Smooth muscle cell (in vitro differentiated cells): ENCODE results near the gene GASK1A. TPM values are rescaled to one million over a fixed set of nuclear protein-coding genes. Genes with fewer than 3 reads are reported as not detected.

Source experiments
- DNase-seq: peaks from one replicate; lab custom pipeline; 2025; ENCODE audit not compliant: unreplicated experiment; lab: John Stamatoyannopoulos, UW
- H2AFZ ChIP-seq: fragments of 200-600 bp; sonication (generic); 2 replicates; pipeline ENCODE4 v1.6.0; 2016; ENCODE audit warnings: antibody characterized with exemption, low read depth, mild to moderate bottlenecking
- H3F3A ChIP-seq: fragments of 200-600 bp; sonication (generic); 2 replicates; pipeline ENCODE4 v1.6.0; 2017; ENCODE audit warnings: antibody characterized with exemption, low read depth
- H3K27ac ChIP-seq: fragments of 200-600 bp; sonication (generic); 2 replicates; pipeline ENCODE4 v1.5.1; 2016; ENCODE audit warnings: low read depth, mild to moderate bottlenecking
- H3K27me3 ChIP-seq: fragments of 200-600 bp; sonication (generic); 2 replicates; pipeline ENCODE4 v1.6.1; 2016; ENCODE audit warnings: low read depth, mild to moderate bottlenecking
- H3K36me3 ChIP-seq: fragments of 200-600 bp; sonication (generic); 2 replicates; pipeline ENCODE4 v1.5.1; 2016; ENCODE audit warnings: low read depth
- H3K4me1 ChIP-seq: fragments of 200-600 bp; sonication (generic); 2 replicates; pipeline ENCODE4 v1.5.1; 2016; ENCODE audit warnings: low read depth
- H3K4me2 ChIP-seq: fragments of 200-600 bp; sonication (generic); 2 replicates; pipeline ENCODE4 v1.6.0; 2016; ENCODE audit warnings: mild to moderate bottlenecking
- H3K4me3 ChIP-seq: fragments of 200-600 bp; sonication (generic); 2 replicates; pipeline ENCODE4 v1.5.1; 2016; ENCODE audit warnings: mild to moderate bottlenecking
- H3K79me2 ChIP-seq: fragments of 200-600 bp; sonication (generic); 2 replicates; pipeline ENCODE4 v1.6.0; 2016; ENCODE audit warnings: low read depth, mild to moderate bottlenecking
- H3K9ac ChIP-seq: fragments of 200-600 bp; sonication (generic); 2 replicates; pipeline ENCODE4 v1.6.0; 2016; ENCODE audit warnings: low read depth
- H3K9me3 ChIP-seq: fragments of 200-600 bp; sonication (generic); replicated peaks from 2 replicates; pipeline ENCODE4 v1.5.1; 2016; ENCODE audit warnings: low read depth
- H4K20me1 ChIP-seq: fragments of 200-600 bp; sonication (generic); 2 replicates; pipeline ENCODE4 v1.6.0; 2016; ENCODE audit warnings: low read depth
- WGBS: methylation state at CpG from one replicate; pipeline ENCODE4 v1.1.7; 2016; ENCODE audit warnings: low lambda C conversion rate; 5-methylcytosine and 5-hydroxymethylcytosine counted together
- polyA plus RNA-seq: library from polyadenylated mRNA; unstranded; fragments of >200 nt; fragmentation: Nextera tagmentation; extraction: Ambion mirVana; gene quantifications from 2 replicates; pipeline ENCODE4 v1.2.1, GENCODE V29; 2016
- total RNA-seq: library from RNA; depleted of rRNA; stranded (reverse); fragments of >200 nt; gene quantifications from 2 replicates; pipeline ENCODE4 v1.2.3, GENCODE V29; 2014
- TF ChIP-seq, protein P1 (sequence below): fragments of 200-600 bp; sonication (generic); IDR thresholded peaks from 2 replicates; pipeline ENCODE4 v1.5.1; 2017; ENCODE audit warnings: borderline replicate concordance, mild to moderate bottlenecking, antibody characterized with exemption; ENCODE audit not compliant: insufficient read depth, poor library complexity, severe bottlenecking

The GASK1A gene
- total and polyA plus RNA-seq, 2 experiments from 2014 or later, result 0.76 TPM; not detected in 1

DNA sequence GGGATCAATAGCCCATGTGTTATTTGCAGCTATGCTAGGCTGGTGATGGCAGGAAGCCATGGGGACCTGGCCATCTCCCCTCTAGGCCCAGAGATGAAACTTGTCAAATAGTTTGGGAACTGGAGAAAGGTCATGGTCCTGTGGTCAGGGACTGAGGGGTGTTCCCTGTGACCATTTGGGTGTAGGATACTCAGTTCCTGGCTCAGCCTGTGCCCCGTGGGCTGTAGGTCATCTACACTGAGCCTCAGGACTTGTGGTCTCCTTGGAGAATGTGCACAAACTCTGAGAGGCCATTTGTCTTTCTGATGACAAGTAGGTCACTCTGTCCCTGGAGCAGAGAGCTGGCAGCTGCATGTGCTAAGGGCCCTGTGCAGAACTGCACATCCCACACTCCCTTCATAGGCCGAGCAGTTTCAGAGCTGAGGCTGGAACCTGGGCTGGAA, 17.5 kb downstream of the GASK1A start:
- H3K36me3 ChIP-seq, result no peaks in the 10 kb centered on the region
- 94% methylated on average over 2 of the region's 2 CpGs for WGBS
- H3F3A ChIP-seq, result no peaks in the 10 kb centered on the region
- H4K20me1 ChIP-seq, result no peaks in the 10 kb centered on the region
- no peak overlapping the region for H3K4me3 ChIP-seq
- H2AFZ ChIP-seq, result no peak overlapping the region
- no peak overlapping the region for H3K4me2 ChIP-seq
- peaks cover 1% of the 10 kb centered on the region for H3K4me1 ChIP-seq
- H3K9ac ChIP-seq, result no peak overlapping the region
- no peak for DNase-seq
- H3K27ac ChIP-seq, result no peak overlapping the region
- no peaks in the 10 kb centered on the region for H3K79me2 ChIP-seq
- H3K27me3 ChIP-seq, result no peaks in the 10 kb centered on the region
- TF ChIP-seq, protein P1, sequence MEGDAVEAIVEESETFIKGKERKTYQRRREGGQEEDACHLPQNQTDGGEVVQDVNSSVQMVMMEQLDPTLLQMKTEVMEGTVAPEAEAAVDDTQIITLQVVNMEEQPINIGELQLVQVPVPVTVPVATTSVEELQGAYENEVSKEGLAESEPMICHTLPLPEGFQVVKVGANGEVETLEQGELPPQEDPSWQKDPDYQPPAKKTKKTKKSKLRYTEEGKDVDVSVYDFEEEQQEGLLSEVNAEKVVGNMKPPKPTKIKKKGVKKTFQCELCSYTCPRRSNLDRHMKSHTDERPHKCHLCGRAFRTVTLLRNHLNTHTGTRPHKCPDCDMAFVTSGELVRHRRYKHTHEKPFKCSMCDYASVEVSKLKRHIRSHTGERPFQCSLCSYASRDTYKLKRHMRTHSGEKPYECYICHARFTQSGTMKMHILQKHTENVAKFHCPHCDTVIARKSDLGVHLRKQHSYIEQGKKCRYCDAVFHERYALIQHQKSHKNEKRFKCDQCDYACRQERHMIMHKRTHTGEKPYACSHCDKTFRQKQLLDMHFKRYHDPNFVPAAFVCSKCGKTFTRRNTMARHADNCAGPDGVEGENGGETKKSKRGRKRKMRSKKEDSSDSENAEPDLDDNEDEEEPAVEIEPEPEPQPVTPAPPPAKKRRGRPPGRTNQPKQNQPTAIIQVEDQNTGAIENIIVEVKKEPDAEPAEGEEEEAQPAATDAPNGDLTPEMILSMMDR, result no peak
- H3K9me3 ChIP-seq, result no peaks in the 10 kb centered on the region

DNA sequence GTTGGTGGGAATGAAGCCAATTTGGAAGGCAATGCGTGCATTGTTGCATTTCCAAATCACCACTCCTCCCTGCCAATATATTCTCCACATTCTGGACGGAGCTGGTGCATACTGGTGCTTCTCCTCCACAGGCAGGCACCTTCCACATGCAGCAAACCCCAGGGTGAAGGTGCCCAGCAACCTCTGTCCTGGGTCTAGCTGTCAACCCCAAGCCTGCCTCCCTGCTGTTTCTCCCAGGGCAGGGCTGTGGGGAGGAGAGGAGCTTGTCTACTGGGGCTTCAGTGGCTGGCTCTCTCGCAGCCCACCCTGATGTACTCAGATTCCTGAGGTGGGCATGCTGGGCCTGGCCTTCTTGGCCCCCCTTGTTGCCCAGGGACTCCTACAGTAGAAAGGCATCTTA, 20.1 kb downstream of the GASK1A start:
- 91% methylated on average over 3 of the region's 3 CpGs for WGBS
- H3K4me3 ChIP-seq, result no peak overlapping the region
- no peak overlapping the region for H3K4me2 ChIP-seq
- H3K27ac ChIP-seq, result no peak overlapping the region
- no peaks in the 10 kb centered on the region for H3F3A ChIP-seq
- DNase-seq, result no peak
- no peaks in the 10 kb centered on the region for H3K27me3 ChIP-seq
- H2AFZ ChIP-seq, result no peak overlapping the region
- H4K20me1 ChIP-seq, result no peaks in the 10 kb centered on the region
- H3K79me2 ChIP-seq, result no peaks in the 10 kb centered on the region
- TF ChIP-seq, protein P1, result no peak
- no peaks in the 10 kb centered on the region for H3K4me1 ChIP-seq
- H3K9me3 ChIP-seq, result no peaks in the 10 kb centered on the region
- no peaks in the 10 kb centered on the region for H3K36me3 ChIP-seq
- no peak overlapping the region for H3K9ac ChIP-seq

DNA sequence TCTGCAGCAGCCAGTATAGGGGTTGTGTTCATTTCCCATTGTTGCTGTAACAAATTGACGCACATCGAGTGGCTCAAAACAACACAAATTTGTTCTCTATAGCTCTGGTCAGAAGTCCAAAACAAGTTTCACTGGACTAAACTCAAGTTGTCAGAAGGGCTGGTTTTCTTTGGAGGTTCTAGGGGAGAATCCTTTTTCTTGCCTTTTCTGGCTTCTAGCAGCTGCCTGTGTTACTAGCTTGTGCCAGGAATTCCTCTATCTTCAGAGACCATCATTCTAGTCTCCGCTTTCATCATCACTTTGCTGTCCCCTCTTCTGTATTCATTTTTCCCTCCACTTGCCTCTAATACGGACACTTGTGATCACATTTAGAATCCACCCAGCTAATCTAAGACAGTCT, 20.5 kb downstream of the GASK1A start:
- no peak overlapping the region for H3K4me3 ChIP-seq
- no peaks in the 10 kb centered on the region for H3K4me1 ChIP-seq
- no peaks in the 10 kb centered on the region for H4K20me1 ChIP-seq
- H3K4me2 ChIP-seq, result no peak overlapping the region
- no peaks in the 10 kb centered on the region for H3K9me3 ChIP-seq
- no peaks in the 10 kb centered on the region for H3K27me3 ChIP-seq
- H3K9ac ChIP-seq, result no peak overlapping the region
- H3K79me2 ChIP-seq, result no peaks in the 10 kb centered on the region
- no peaks in the 10 kb centered on the region for H3F3A ChIP-seq
- TF ChIP-seq, protein P1, result no peak
- 95% methylated on average over 4 of the region's 4 CpGs for WGBS
- H3K27ac ChIP-seq, result no peak overlapping the region
- H2AFZ ChIP-seq, result no peak overlapping the region
- no peaks in the 10 kb centered on the region for H3K36me3 ChIP-seq
- DNase-seq, result no peak

DNA sequence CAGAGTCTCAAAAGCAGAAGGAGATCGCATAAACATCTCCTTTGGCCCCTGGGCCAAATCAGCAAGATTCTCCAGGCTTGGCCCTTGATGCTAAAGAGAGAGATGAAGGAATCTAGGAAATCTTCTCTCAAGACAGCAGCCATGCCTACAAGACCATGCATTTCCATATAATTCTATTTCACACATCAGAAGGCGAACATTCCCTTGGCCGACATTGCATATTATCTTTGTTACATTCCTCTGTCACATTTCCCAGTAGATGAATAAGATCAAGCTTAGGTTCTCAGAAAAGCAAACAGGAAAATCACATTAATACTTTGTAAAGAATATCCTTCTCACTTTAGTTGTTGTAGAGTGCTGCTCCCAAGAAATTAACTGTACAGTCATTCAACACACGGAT, 21.3 kb downstream of the GASK1A start:
- no peaks in the 10 kb centered on the region for H3K9me3 ChIP-seq
- no peak overlapping the region for H3K27ac ChIP-seq
- DNase-seq, result no peak

More for the DNA sequence above, 21.3 kb downstream of the GASK1A start:
- TF ChIP-seq, protein P1, result no peak
- Histone ChIP-seq H3K36me3 (no peaks in the 10 kb centered on the region), H3K79me2 (no peaks in the 10 kb centered on the region), H3K9ac (no peak overlapping the region), H3K4me2 (no peak overlapping the region), H4K20me1 (no peaks in the 10 kb centered on the region), H3K27me3 (no peaks in the 10 kb centered on the region), H3F3A (no peaks in the 10 kb centered on the region), H3K4me1 (no peaks in the 10 kb centered on the region), H3K4me3 (no peak overlapping the region), H2AFZ (no peak overlapping the region)
- WGBS, result 98% methylated on average over 4 of the region's 4 CpGs
